ENCODE data around the gene CDC6.

GRCh38 chr17:40307740-40308239, 20.1 kb downstream of the CDC6 start:
- no peak for TF ChIP-seq CTCF (IDR thresholded peaks at IDR 0.05)
- no peak for TF ChIP-seq POLR2A (IDR thresholded peaks at IDR 0.05)

All from heart left ventricle (tissue), 13 donors.